RPMI7951 (cell line): ENCODE data around the gene RNF31. TPM values are rescaled to one million over a fixed set of nuclear protein-coding genes. Genes with fewer than 3 reads are reported as not detected.

ENCODE experiments used
- DNase-seq: peaks from one replicate; pipeline ENCODE4 v3.0.0-alpha.2; 2012; ENCODE audit warnings: low read depth
- total RNA-seq: library from RNA; depleted of rRNA; stranded (reverse); fragments of >200 nt; shearing (Covaris generic); gene quantifications from 2 replicates; pipeline ENCODE4 v1.2.3, GENCODE V29; 2014

RNF31 gene
- total RNA-seq, 1 experiment from 2014 or later = 28.5 TPM

GRCh38 chr14:24137529-24138395, 9.5 kb upstream of the RNF31 start:
- no peak for DNase-seq

- DNase-seq = no peak
These were observed 8.7 kb upstream of the RNF31 start for GRCh38 chr14:24138396-24139271.

- DNase-seq = no peak
These were observed 7.9 kb upstream of the RNF31 start for GRCh38 chr14:24139272-24139934.

- DNase-seq = peak; percentile 99
These were observed 6.0 kb upstream of the RNF31 start, which contains the start of gene EMC9 for GRCh38 chr14:24141097-24141880. Gene EMC9, minus strand, starts transcription at chr14:24141591. Its CDS starts 287 bp downstream, at chr14:24141304.

- peak; percentile 19 for DNase-seq
These were observed 3.8 kb upstream of the RNF31 start for GRCh38 chr14:24143511-24143910.

- DNase-seq = no peak
These were observed 2.8 kb upstream of the RNF31 start for GRCh38 chr14:24144451-24144850.

DNA sequence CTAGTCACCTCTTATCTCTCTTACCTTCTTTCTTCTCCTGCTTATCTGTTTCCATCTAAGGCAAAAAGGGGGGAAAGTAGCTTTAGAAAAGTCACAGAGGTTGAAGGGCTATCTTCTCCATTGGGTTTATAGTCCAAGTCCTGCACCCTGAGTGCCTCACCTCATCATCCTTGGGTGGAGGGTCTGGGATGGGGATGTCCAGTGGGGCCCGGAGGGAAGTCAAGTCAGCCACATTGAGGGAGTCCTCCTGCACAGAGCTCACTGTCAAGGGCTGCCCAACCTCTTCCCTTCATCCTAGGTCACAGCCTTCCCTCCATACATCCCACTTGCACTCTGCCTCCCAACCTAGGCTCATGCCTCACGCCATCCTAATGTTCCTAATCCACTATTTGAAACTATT, 2.1 kb upstream of the RNF31 start:
- no peak for DNase-seq

GRCh38 chr14:24145690-24146452, 1.4 kb upstream of the RNF31 start:
- no peak for DNase-seq

DNA sequence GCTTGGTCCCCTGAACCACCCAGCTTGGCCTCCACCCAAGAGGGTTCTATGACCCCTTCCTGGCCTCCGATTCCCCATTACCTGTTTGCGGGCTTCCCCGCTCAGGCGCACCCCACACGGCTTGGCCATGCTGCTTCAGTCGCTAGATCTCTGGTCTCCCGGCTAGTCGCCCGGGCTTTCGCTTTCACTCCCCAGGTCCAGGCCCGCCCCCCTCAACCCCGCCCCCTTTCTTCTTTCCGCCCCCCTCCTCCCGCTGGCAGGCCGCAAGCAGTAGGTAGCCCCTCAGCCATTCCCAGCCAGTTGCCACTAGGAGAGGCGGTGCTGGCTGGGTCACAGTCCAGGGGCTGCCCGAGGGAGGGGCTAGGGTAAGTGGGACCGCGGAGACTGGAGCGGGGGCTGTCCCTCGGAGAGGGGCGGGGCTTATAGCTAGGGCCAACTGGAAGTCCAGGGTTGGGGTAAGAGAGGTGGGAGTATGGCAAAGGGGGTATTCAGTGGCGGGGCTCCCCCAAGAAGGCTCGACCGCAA, 783 bp upstream of the RNF31 start, which contains the start of gene PSME2:
PSME2 (minus strand) TSS at position 158 of the 525 bp plus-strand sequence; CDS start at position 129, 29 bp downstream.
- DNase-seq = peak; percentile 97

GRCh38 chr14:24147761-24148428, 597 bp downstream of the RNF31 start:
- no peak for DNase-seq

DNA sequence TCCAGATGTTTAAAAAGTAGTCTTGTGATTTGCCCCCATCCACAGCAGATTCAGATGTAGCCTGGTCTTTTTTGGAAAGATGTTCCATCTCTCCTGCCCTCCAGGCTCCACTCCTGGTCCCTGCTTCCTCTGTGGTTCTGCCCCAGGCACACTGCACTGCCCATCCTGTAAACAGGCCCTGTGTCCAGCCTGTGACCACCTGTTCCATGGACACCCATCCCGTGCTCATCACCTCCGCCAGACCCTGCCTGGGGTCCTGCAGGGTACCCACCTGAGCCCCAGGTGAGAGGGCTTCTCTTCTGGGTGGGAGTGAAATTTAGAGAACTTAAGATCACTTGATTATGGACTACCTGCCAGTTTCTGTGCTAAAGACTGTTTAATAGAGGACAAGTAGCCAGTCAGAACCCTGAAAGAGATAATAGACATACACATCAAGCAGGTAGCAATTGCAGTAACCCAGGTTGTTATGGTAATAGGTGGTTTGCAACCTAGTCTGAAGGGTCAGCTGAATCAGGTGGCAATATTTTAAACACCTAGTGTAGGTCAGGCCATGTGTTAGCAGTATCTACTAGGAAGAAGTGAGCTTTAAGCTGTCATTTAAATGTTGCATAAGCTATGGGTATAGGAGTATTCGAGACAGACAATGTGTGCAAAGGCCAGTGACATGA, 2.1 kb downstream of the RNF31 start:
- no peak for DNase-seq

GRCh38 chr14:24150061-24150460, 2.8 kb downstream of the RNF31 start:
- no peak for DNase-seq

- no peak for DNase-seq
These were observed 3.3 kb downstream of the RNF31 start for GRCh38 chr14:24150567-24150966.

- no peak for DNase-seq
These were observed 3.7 kb downstream of the RNF31 start for GRCh38 chr14:24150993-24151392.

- no peak for DNase-seq
These were observed 4.2 kb downstream of the RNF31 start for GRCh38 chr14:24151404-24152080.

- DNase-seq = no peak
These were observed 7.8 kb downstream of the RNF31 start for GRCh38 chr14:24155100-24155499.

DNA sequence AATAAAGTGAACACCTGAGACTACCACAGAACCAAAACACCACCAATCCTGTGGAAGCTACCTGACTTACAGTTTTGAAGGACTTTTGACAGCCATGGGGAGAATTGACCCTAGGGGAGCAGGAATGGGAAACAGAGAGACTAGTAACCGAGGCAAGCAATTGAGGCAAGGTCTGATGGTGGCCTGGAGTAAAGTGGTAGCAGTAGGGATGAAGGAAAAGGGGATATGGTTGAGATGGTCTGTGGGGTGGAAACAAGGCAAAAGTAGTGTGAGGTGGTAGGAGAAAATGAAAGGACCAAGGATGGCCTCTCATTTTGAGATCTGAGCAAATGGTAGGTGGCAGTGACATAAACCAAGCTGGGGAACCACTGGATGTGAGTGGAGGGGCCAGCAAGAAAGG, 9.5 kb downstream of the RNF31 start:
- DNase-seq = no peak

- DNase-seq = no peak
These were observed 10.0 kb downstream of the RNF31 start for GRCh38 chr14:24157331-24157730.
